ENCODE results near the gene NEK10. TPM values are rescaled to one million over a fixed set of nuclear protein-coding genes. Genes with fewer than 3 reads are reported as not detected.
"Not testable (repeated sequence)": the region's sequence is repeated elsewhere in the genome, so short reads cannot be mapped to it uniquely, and the experiment has no call there.

Gene NEK10
- total RNA-seq, 1 experiment from 2014 or later: 0.66 TPM

DNA sequence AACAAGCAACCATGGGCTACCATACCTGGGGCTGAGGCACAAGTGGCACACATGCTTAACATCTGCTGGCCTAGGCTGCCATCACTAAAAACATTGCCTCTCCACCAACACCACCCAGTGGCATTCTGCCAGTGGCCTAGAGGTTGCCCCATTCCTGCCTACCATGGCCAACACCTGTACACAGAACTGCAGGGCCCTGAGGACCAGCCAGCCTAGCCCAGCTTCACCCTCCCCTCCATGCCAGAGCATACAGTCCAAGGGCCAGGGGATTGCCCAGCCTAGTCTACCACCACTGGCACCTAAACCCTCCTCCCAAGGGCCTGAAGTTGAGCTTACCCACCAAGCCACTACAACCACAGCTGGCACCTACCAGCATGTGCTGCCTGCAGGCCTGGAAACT, 35.3 kb downstream of the NEK10 start:
- Histone ChIP-seq H3K27me3 (ENCODE audit: insufficient read depth, low read length) (no peaks in the 10 kb centered on the region), H2BK15ac (ENCODE audit: low read depth, low read length) (no peak overlapping the region), H3K9ac (ENCODE audit: extremely low read depth, insufficient read length, low read length) (no peak overlapping the region), H3K14ac (ENCODE audit: insufficient read depth, low read length) (no peak overlapping the region), H3K9me3 (ENCODE audit: control insufficient read depth, low read depth, low read length) (no peaks in the 10 kb centered on the region), H3K23ac (ENCODE audit: insufficient read length, low read depth, low read length) (no peak overlapping the region), H2BK12ac (ENCODE audit: insufficient read length, low read depth, low read length) (no peak overlapping the region), H4K91ac (ENCODE audit: insufficient read length, low read depth, low read length) (no peak overlapping the region), H3T11ph (ENCODE audit: low read length) (no peak overlapping the region), H4K5ac (ENCODE audit: insufficient read length, low read depth, low read length) (no peak overlapping the region), H2BK120ac (ENCODE audit: low read depth, low read length, poor library complexity, severe bottlenecking) (no peak overlapping the region), H3K79me1 (ENCODE audit: insufficient read depth, low read depth, low read length, poor library complexity, severe bottlenecking) (no peaks in the 10 kb centered on the region), H2AFZ (ENCODE audit: low read length) (no peak overlapping the region), H3K27ac (ENCODE audit: insufficient read length, low read depth, low read length) (no peak overlapping the region), H3K56ac (ENCODE audit: insufficient read length, low read depth, low read length) (no peak overlapping the region), H4K8ac (replicated peaks; ENCODE audit: insufficient read length, low read depth, low read length) (no peak overlapping the region), H4K20me1 (ENCODE audit: control insufficient read depth, insufficient read depth, insufficient read length) (no peaks in the 10 kb centered on the region), H3K4me1 (ENCODE audit: insufficient read depth, low read length) (no peaks in the 10 kb centered on the region), H2BK5ac (ENCODE audit: insufficient read length, low read length) (no peak overlapping the region), H3K4me2 (ENCODE audit: insufficient read depth, insufficient read length, low read length) (no peak overlapping the region), H3K79me2 (ENCODE audit: insufficient read depth, low read length) (no peaks in the 10 kb centered on the region), H2AK5ac (ENCODE audit: insufficient read length, low read length) (no peak overlapping the region), H3K4ac (ENCODE audit: low read depth, low read length) (no peak overlapping the region), H3K23me2 (ENCODE audit: insufficient read length, low read depth, low read length, poor library complexity, severe bottlenecking) (no peaks in the 10 kb centered on the region), H2BK20ac (ENCODE audit: low read depth, low read length, poor library complexity, severe bottlenecking) (no peak overlapping the region), H3K18ac (ENCODE audit: insufficient read length, low read depth, low read length) (no peak overlapping the region)
- H3K27me3 Mint-ChIP-seq (ENCODE audit: low read depth): no peaks in the 10 kb centered on the region
- H3K36me3 Mint-ChIP-seq (ENCODE audit: insufficient read depth in 1 of 3, low read depth in 3 of 3): peaks cover 0 to 4% (median 2%) of the 10 kb centered on the region in 3 experiments; a peak in 4 of 7 replicates
- no peak overlapping the region for H3K4me3 Mint-ChIP-seq
- H3K9me3 Mint-ChIP-seq: peaks cover 0 to 2% of the 10 kb centered on the region in 2 experiments; a peak in 3 of 5 replicates
- DNase-seq: no peak
- TF ChIP-seq, protein P1, sequence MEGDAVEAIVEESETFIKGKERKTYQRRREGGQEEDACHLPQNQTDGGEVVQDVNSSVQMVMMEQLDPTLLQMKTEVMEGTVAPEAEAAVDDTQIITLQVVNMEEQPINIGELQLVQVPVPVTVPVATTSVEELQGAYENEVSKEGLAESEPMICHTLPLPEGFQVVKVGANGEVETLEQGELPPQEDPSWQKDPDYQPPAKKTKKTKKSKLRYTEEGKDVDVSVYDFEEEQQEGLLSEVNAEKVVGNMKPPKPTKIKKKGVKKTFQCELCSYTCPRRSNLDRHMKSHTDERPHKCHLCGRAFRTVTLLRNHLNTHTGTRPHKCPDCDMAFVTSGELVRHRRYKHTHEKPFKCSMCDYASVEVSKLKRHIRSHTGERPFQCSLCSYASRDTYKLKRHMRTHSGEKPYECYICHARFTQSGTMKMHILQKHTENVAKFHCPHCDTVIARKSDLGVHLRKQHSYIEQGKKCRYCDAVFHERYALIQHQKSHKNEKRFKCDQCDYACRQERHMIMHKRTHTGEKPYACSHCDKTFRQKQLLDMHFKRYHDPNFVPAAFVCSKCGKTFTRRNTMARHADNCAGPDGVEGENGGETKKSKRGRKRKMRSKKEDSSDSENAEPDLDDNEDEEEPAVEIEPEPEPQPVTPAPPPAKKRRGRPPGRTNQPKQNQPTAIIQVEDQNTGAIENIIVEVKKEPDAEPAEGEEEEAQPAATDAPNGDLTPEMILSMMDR (conservative IDR thresholded peaks at IDR 0.05): no peak
- no peak overlapping the region for H3K27ac Mint-ChIP-seq
- no peaks in the 10 kb centered on the region for H3K4me1 Mint-ChIP-seq

DNA sequence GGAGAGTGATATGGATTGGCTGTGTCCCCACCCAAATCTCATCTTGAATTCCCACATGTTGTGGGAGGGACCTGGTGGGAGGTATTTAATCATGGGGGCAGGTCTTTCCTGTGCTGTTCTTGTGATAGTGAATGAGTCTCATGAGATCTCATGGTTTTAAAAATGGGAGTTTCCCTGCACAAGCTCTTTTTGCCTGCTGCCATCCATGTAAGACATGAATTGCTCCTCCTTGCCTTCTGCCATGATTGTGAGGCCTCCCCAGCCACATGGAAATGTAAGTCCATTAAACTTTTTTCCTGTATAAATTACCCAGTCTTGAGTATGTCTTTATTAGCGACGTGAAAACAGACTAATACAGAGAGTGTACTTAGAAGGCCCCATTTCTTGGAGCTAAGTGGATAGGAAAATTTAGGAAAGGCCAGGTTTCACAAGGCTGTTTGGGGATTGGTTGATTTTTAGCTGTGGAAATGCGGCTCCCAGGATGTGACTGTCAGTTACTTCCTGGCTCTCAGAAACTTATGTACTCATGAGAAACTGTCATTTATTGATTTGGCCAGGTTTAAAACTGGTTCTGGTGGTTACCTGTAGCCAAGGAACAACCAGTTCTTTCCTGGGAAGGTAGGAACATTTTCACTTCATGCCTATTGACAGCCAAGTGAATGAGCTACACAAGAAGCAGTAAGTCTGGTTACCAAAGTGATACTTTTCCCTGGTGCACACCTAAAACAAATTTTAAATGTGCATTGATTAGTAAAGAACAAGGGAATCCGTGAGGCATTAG, 40.0 kb downstream of the NEK10 start:
- H3T11ph ChIP-seq (ENCODE audit: low read length); H3K23me2 ChIP-seq (ENCODE audit: insufficient read length, low read depth, low read length, poor library complexity, severe bottlenecking); H3K9me3 ChIP-seq (ENCODE audit: control insufficient read depth, low read depth, low read length); H3K27ac Mint-ChIP-seq; H2BK20ac ChIP-seq (ENCODE audit: low read depth, low read length, poor library complexity, severe bottlenecking); H3K4me1 ChIP-seq (ENCODE audit: insufficient read depth, low read length); H3K56ac ChIP-seq (ENCODE audit: insufficient read length, low read depth, low read length); H4K8ac ChIP-seq (replicated peaks; ENCODE audit: insufficient read length, low read depth, low read length); DNase-seq; H3K36me3 Mint-ChIP-seq (ENCODE audit: insufficient read depth in 1 of 3, low read depth in 3 of 3); H3K18ac ChIP-seq (ENCODE audit: insufficient read length, low read depth, low read length); H3K9me3 Mint-ChIP-seq; H4K20me1 ChIP-seq (ENCODE audit: control insufficient read depth, insufficient read depth, insufficient read length); H2BK120ac ChIP-seq (ENCODE audit: low read depth, low read length, poor library complexity, severe bottlenecking); H2BK15ac ChIP-seq (ENCODE audit: low read depth, low read length); H3K27me3 ChIP-seq (ENCODE audit: insufficient read depth, low read length); H3K79me2 ChIP-seq (ENCODE audit: insufficient read depth, low read length); H2AFZ ChIP-seq (ENCODE audit: low read length); H2BK5ac ChIP-seq (ENCODE audit: insufficient read length, low read length); H3K27ac ChIP-seq (ENCODE audit: insufficient read length, low read depth, low read length); H3K14ac ChIP-seq (ENCODE audit: insufficient read depth, low read length); H3K9ac ChIP-seq (ENCODE audit: extremely low read depth, insufficient read length, low read length); H3K27me3 Mint-ChIP-seq (ENCODE audit: low read depth); H3K4me3 Mint-ChIP-seq; H3K23ac ChIP-seq (ENCODE audit: insufficient read length, low read depth, low read length); H3K4me2 ChIP-seq (ENCODE audit: insufficient read depth, insufficient read length, low read length); H2BK12ac ChIP-seq (ENCODE audit: insufficient read length, low read depth, low read length); H4K91ac ChIP-seq (ENCODE audit: insufficient read length, low read depth, low read length); H4K5ac ChIP-seq (ENCODE audit: insufficient read length, low read depth, low read length); H3K4ac ChIP-seq (ENCODE audit: low read depth, low read length); H3K79me1 ChIP-seq (ENCODE audit: insufficient read depth, low read depth, low read length, poor library complexity, severe bottlenecking); H3K4me1 Mint-ChIP-seq; H2AK5ac ChIP-seq (ENCODE audit: insufficient read length, low read length): not testable (repeated sequence)
- no CpG with 5 or more reads among the region's 4 CpGs for WGBS (ENCODE audit: extremely low coverage, insufficient read length, low lambda C conversion rate)

Measured in H9 (cell line).